CD4-positive, alpha-beta T cell (primary cell): ENCODE measurements around the gene PTBP3. TPM values are rescaled to one million over a fixed set of nuclear protein-coding genes. Genes with fewer than 3 reads are reported as not detected.

Source experiments
- ATAC-seq: fragments of 200-7000 bp; cut with Tn5 transposase; one replicate; pipeline ENCODE4 v1.10.0; 2022; ENCODE audit warnings: mild to moderate bottlenecking; ENCODE audit not compliant: poor library complexity
- CTCF ChIA-PET: fragments of 350-600 bp; sonication (Branson Sonifier 250); formaldehyde crosslinking; loops from one replicate; lab custom pipeline; 2021; ENCODE audit warnings: antibody characterized with exemption, inconsistent platforms; lab: Charles Lee
- POLR2A ChIA-PET: fragments of 350-600 bp; sonication (Branson Sonifier 250); formaldehyde crosslinking; loops from one replicate; lab custom pipeline; 2021; ENCODE audit warnings: antibody characterized with exemption, inconsistent platforms; lab: Charles Lee
- DNase-seq, 14 experiments: peaks; one replicate each; pipeline ENCODE4 v3.0.0-alpha.2; 2013 to 2020; ENCODE audit warnings: mixed read lengths in 2 of 14
- H3K27ac ChIP-seq, 2 donors: one replicate each; pipeline versions ENCODE4 v1.5.1 to v1.7.0; 2013; ENCODE audit warnings: low read length in 2 of 2, low read depth in 1 of 2, mild to moderate bottlenecking in 1 of 2
- H3K27me3 ChIP-seq, 2 experiments: 1 replicate in 1 of 2; 2 replicates in 1 of 2; pipeline versions ENCODE4 v1.6.1 to v1.7.0; 2013; ENCODE audit warnings: low read length in 2 of 2, control low read depth in 1 of 2, mild to moderate bottlenecking in 1 of 2, moderate library complexity in 1 of 2; ENCODE audit not compliant: insufficient read depth in 2 of 2, control insufficient read depth in 1 of 2
- H3K36me3 ChIP-seq: one replicate; pipeline ENCODE4 v1.6.1; 2013; ENCODE audit warnings: low read length, control low read depth; ENCODE audit not compliant: insufficient read depth
- H3K4me1 ChIP-seq: one replicate; pipeline ENCODE4 v1.6.1; 2013; ENCODE audit warnings: low read length, control low read depth; ENCODE audit not compliant: insufficient read depth
- H3K4me3 ChIP-seq: one replicate; pipeline ENCODE4 v1.5.1; 2013; ENCODE audit warnings: mild to moderate bottlenecking, low read length, moderate library complexity
- H3K9me3 ChIP-seq, 2 experiments: 1 replicate in 1 of 2; 2 replicates in 1 of 2; pipeline versions ENCODE4 v1.6.1 to v1.7.0; 2013; ENCODE audit warnings: low read length in 2 of 2, mild to moderate bottlenecking in 2 of 2, control low read depth in 1 of 2, moderate library complexity in 1 of 2; ENCODE audit not compliant: control insufficient read depth in 1 of 2, insufficient read depth in 1 of 2
- H3K27ac Mint-ChIP-seq: one replicate; pipeline ENCODE4 v1.8.0; 2020; ENCODE audit warnings: mixed read lengths
- H3K27me3 Mint-ChIP-seq: one replicate; pipeline ENCODE4 v1.8.0; 2021; ENCODE audit warnings: mixed read lengths
- H3K36me3 Mint-ChIP-seq: one replicate; pipeline ENCODE4 v1.8.0; 2021; ENCODE audit warnings: low read depth, mixed read lengths
- H3K4me1 Mint-ChIP-seq: one replicate; pipeline ENCODE4 v1.8.0; 2021; ENCODE audit warnings: low read depth, mixed read lengths
- H3K4me3 Mint-ChIP-seq: one replicate; pipeline ENCODE4 v1.8.0; 2020; ENCODE audit warnings: mild to moderate bottlenecking, mixed read lengths
- H3K9me3 Mint-ChIP-seq: one replicate; pipeline ENCODE4 v1.8.0; 2020; ENCODE audit warnings: mixed read lengths
- CTCF ChIP-seq: fragments of 200-600 bp; IDR thresholded peaks from one replicate; pipeline ENCODE4 v1.8.0; 2022; ENCODE audit warnings: antibody characterized with exemption, mild to moderate bottlenecking
- intact Hi-C, 2 experiments: fragments of 100-400 bp; cut with DNase I in 1 of 2; cut with micrococcal nuclease in 1 of 2; formaldehyde crosslinking; loops; one replicate each; pipeline versions ENCODE4 v1.15.1 to v1.9.0; 2023 to 2025; cut with DNase I, micrococcal nuclease
- total RNA-seq, 174 experiments: library from RNA in 2 of 174; stranded (reverse) in 2 of 174; gene quantifications; one replicate each; pipeline ENCODE4 v1.2.3 and lab custom pipeline; 2021 to 2026

PTBP3 gene
- total RNA-seq, 2 experiments from 2014 or later, result 100.0 to 110 TPM

- Mint-ChIP-seq H3K27ac (peak overlapping the region; percentile 31), H3K4me1 (peaks cover 81% of the 10 kb centered on the region), H3K36me3 (peaks cover 41% of the 10 kb centered on the region), H3K9me3 (peaks cover 5% of the 10 kb centered on the region), H3K4me3 (peak overlapping the region; percentile 43), H3K27me3 (no peaks in the 10 kb centered on the region)
- TF ChIP-seq CTCF, result no peak
- peak in 3 of 14 experiments; percentile 32 to 40 (median 32) for DNase-seq
- peaks cover 30% of the 10 kb centered on the region for H3K4me1 ChIP-seq
- no peaks in the 10 kb centered on the region for H3K27me3 ChIP-seq
- H3K36me3 ChIP-seq, result peaks cover 8% of the 10 kb centered on the region
- H3K4me3 ChIP-seq, result no peak overlapping the region
- intact Hi-C loops, result loop anchor here in 1 of 2 experiments (5.0 kb wide), 1 partner anchor 76 kb away; no protein-coding TSS in a partner anchor
- ChIA-PET CTCF (interaction anchor here (0.6 to 0.8 kb wide), 2 partner anchors 12 to 344 kb away, joined by 5 to 7 read pairs; no protein-coding TSS in a partner anchor), POLR2A (interaction anchor here (0.6 to 1.4 kb wide), 6 partner anchors 8 to 697 kb away, joined by 3 to 5 read pairs (median 3); partner anchors contain the start of gene DNAJC25)
- H3K27ac ChIP-seq, result no peak overlapping the region
- peaks cover 10 to 13% of the 10 kb centered on the region in 2 experiments for H3K9me3 ChIP-seq
- ATAC-seq, result no peak
Measured at GRCh38 chr9:112327718-112328450, 5.5 kb downstream of the PTBP3 start.

DNA sequence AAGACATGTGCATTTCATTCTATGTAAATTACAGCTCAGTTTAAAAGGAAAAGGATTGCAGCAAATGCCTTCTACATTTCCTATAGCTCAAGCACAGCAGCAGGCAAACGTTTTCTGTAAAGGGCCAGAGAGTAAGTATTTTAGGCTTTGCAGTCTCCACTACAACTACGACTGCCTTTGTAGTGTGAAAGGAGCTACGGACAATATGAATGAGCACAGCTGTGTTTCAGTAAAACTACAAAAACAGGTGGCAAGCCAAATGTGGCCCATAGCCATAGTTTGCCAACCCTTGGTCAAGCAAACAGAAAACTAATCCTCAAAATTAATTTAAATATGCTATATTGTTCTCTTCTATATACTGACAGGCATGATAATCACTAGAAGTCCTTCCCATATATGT is 7.2 kb downstream of the PTBP3 start:
- H3K4me1 Mint-ChIP-seq, result peaks cover 77% of the 10 kb centered on the region
- H3K27ac Mint-ChIP-seq, result no peak overlapping the region
- no peak overlapping the region for H3K4me3 ChIP-seq
- H3K27ac ChIP-seq, result no peak overlapping the region
- H3K9me3 Mint-ChIP-seq, result peaks cover 5% of the 10 kb centered on the region
- intact Hi-C loops, result loop anchor here in 1 of 2 experiments (5.0 kb wide), 1 partner anchor 74 kb away; no protein-coding TSS in a partner anchor
- ChIA-PET CTCF (no interaction called here), POLR2A (no interaction called here)
- peaks cover 42% of the 10 kb centered on the region for H3K4me1 ChIP-seq
- ATAC-seq (no peak), DNase-seq (no peak)
- no peak for TF ChIP-seq CTCF
- peaks cover 10 to 13% of the 10 kb centered on the region in 2 experiments for H3K9me3 ChIP-seq
- peaks cover 51% of the 10 kb centered on the region for H3K36me3 Mint-ChIP-seq
- no peak overlapping the region for H3K4me3 Mint-ChIP-seq
- no peaks in the 10 kb centered on the region for H3K27me3 Mint-ChIP-seq
- H3K36me3 ChIP-seq, result peaks cover 10% of the 10 kb centered on the region
- H3K27me3 ChIP-seq, result no peaks in the 10 kb centered on the region

DNA sequence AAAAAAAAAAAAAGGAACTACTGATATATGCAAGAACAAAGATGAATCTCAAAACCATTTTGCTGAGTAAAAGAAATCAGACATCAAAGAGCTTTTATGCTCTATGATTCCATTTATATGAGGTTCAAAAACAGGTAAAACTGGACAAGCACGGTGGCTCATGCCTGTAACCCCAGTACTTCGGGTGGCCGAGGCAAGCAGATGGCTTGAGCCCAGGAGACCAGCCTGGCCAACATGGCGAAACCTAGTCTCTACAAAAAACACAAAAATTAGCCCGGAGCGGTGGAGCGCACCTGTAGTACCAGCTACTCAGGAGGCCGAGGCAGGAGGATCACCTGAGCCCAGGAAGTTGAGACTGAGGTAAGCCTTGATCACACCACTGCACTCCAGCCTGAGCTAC is 7.8 kb downstream of the PTBP3 start:
- CTCF ChIA-PET, result no interaction called here
- POLR2A ChIA-PET, result no interaction called here
- H3K27me3 Mint-ChIP-seq, result no peaks in the 10 kb centered on the region
- Histone ChIP-seq H3K27me3 (no peaks in the 10 kb centered on the region), H3K27ac (no peak overlapping the region), H3K4me3 (no peak overlapping the region), H3K4me1 (peaks cover 42% of the 10 kb centered on the region), H3K36me3 (peaks cover 12% of the 10 kb centered on the region), H3K9me3 (peaks cover 10 to 13% of the 10 kb centered on the region in 2 experiments)
- H3K4me1 Mint-ChIP-seq, result peaks cover 75% of the 10 kb centered on the region
- intact Hi-C loops, result loop anchor here in 1 of 2 experiments (5.0 kb wide), 1 partner anchor 73 kb away; no protein-coding TSS in a partner anchor
- no peak overlapping the region for H3K27ac Mint-ChIP-seq
- no peak for TF ChIP-seq CTCF
- H3K4me3 Mint-ChIP-seq, result no peak overlapping the region
- no peak for DNase-seq
- peaks cover 5% of the 10 kb centered on the region for H3K9me3 Mint-ChIP-seq
- H3K36me3 Mint-ChIP-seq, result peaks cover 57% of the 10 kb centered on the region
- no peak for ATAC-seq
